GM21717 (cell line): Measurements from ENCODE around the gene TSPAN2.
"Not testable (repeated sequence)": the region's sequence is repeated elsewhere in the genome, so short reads cannot be mapped to it uniquely, and the experiment has no call there.

ENCODE experiments used
- ATAC-seq: cut with Tn5 transposase; IDR thresholded peaks from one replicate; pipeline ENCODE4 v1.9.1; 2021; ENCODE audit warnings: mild to moderate bottlenecking, moderate library complexity; ENCODE audit not compliant: unreplicated experiment

The TSPAN2 gene

DNA sequence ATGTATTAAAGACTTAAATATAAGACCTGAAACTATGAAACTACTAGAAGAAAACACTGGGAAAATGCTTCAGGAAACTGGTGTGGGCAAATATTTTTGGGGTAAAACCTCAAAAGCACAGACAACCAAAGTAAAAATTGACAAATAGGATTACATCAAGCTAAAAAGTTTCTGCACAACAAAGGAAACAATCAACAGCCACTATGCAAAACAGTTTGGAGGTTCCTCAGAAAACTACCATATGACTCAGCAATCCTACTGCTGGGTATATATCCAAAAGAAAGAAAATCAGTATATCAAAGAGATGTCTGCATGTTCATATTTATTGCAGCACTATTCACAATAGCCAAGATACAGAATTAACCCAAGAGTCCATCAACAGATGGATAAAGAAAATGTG, 42.6 kb downstream of the TSPAN2 start:
- no peak for ATAC-seq

GRCh38 chr1:115041654-115042053, 47.6 kb downstream of the TSPAN2 start:
- ATAC-seq, result no peak

DNA sequence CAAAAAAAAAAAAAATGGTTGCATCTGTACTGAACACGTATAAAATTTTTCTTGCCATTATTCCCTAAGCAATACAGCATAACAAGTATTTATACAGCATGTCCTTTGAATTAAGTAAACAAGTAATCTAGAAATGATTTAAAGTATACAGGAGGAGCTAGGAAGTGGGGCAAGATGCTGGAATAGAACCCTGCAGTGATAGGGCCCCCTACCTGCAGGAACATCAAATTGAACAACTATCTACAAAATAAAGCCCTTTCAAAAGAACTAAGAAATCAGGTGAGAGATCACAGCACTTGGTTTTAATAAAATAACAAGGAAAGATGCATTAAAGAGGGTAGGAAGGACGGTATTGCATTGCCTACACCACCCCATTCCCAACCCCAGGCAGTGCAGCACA, 48.8 kb downstream of the TSPAN2 start:
- ATAC-seq, result no peak

DNA sequence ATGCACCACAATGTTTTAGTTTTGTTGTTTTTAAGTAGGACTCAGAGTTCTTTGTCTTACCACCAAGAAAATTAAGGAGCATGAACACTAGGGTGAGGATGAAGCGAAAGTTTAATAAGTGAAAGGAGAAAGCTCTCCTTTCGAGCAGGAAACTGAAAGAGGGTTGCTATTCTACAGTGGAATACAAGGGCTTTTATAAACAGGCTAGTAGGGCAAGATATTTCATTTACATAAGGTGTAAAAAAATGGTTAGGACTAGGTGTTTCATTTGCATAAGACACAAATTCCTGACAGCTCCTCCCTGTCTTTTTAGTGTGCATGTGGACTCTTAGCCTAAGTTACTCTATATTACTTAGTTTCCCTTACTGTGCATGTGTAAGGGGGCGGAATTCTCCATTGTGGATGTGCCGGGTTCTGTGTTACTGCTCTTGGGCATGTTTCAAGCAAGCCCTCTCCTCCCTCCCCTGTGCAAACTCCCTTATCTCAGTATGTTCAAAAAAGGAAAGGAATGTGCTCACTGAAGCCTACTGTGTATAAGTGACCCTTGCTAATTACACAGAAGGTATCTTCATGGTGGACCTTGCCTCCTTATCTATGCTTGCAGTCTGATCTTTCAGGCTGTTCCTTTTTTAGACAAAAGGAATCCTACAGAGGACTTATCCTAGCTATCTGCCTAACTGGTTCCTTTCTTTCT, 52.3 kb downstream of the TSPAN2 start:
- ATAC-seq, result no peak

DNA sequence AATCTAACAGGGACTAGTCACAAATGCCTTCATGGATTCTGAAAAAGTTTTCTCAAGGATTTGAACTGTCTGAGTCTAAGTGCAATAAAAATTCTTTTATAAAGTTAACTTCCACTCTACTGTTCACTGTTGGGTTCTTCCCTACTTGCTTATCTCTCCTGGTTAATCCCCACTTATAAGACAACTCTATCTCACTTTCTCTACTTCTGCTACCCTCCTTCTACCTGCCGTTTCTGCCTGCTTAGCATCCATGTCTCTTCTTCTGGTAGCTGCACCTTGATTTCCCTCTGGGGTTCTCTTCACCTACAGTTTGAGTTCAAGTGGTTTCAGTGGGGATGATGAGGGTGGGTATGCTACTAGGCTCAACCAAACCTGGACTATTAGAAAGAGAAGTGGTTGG, 53.7 kb downstream of the TSPAN2 start:
- ATAC-seq, result no peak

DNA sequence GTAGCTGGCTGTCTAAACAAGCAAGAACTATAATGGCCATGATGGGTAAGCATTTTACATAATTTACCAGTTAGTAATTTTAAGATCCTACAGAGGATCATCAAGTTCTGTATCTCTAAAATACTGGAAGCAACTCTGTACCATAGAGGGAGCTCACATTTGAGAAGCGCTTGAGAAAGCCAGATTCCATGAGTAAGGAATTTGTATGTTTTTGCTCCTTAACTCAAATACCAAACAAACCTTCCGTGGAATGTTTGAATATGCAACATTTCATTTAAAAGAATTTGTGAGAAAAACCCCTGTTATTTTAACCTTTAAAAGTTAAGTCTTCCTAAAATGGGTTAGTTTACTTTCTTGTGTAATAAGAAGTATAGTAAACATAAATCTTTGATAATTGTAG, 57.7 kb downstream of the TSPAN2 start:
- no peak for ATAC-seq

GRCh38 chr1:115029526-115029925, 59.8 kb downstream of the TSPAN2 start, which contains the start of gene TSHB:
TSS of gene TSHB (plus strand) at chr1:115029826. CDS start at chr1:115033363, 3,537 bp downstream.
- ATAC-seq, result no peak

DNA sequence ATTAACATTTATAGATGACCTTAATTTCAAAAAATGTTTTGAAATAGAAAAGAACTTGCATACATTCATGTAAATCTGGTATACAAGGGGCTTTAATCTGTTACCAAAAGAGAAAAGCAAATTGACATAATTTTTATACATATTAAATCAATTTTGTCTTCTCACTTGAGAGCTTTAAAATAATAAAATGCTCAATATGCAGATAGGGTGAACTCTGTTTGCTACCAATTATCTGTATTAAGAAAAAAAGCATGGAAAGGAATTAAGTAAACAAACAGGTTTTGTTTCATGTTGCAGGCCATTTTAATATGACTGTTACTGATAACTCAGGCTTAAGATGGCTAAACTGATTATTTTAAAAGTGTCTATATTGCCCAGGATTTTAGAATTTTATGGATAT, 65.7 kb downstream of the TSPAN2 start:
- ATAC-seq, result no peak

DNA sequence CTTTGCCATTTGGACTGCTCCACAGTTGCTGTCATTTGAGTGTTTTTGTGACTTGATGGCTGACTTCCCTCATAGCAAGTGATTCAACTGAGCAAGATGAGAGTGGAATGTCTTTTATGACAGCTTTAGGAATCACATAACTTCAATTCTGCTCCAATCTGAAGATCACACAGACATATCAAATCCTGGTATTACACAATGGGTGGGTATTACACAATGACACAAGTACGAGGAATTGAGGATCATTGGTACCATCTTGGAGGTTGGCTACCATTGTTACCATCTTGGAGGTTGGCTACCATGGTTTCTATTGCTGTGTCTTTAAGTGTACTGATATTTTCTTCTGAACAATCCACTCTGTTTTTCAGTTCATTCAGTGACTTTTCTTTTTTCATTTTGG, 68.2 kb downstream of the TSPAN2 start:
- no peak for ATAC-seq

DNA sequence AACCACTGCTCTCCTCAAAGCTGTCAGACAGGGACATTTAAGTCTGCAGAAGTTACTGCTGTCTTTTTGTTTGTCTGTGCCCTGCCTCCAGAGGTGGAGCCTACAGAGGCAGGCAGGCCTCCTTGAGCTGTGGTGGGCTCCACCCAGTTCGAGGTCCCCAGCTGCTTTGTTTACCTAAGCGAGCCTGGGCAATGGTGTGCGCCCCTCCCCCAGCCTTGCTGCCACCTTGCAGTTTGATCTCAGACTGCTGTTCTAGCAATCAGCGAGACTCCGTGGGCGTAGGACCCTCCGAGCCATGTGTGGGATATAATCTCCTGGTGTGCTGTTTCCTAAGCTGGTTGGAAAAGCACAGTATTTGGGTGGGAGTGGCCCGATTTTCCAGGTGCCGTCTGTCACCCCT, 69.8 kb downstream of the TSPAN2 start:
- ATAC-seq, result not testable (repeated sequence)

- no peak for ATAC-seq
These were observed 75.5 kb downstream of the TSPAN2 start for GRCh38 chr1:115013792-115014191.

- no peak for ATAC-seq
These were observed 76.9 kb downstream of the TSPAN2 start for GRCh38 chr1:115012434-115012833.

- no peak for ATAC-seq
These were observed 77.3 kb downstream of the TSPAN2 start for GRCh38 chr1:115012006-115012405.

DNA sequence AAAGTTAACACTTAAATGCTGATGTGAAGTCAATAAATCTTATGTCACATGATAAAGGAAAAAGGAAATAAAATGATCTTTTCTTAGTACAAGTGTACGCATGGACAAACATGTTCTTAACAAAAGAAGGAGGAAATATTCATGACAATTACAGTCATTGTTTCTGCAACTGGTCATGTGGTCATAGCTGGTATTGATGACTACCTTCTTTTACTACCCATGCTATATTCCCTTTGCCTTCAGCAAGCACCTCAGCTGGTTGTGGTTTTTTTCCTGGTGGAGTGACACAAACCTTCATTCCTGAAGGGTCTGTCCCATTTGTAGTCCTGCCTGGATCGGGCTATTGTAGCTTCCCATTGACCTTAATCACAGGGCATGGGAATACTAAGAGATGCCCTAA, 83.1 kb downstream of the TSPAN2 start:
- ATAC-seq, result no peak
